ENCODE results near the gene ATRNL1.

Gene ATRNL1

DNA sequence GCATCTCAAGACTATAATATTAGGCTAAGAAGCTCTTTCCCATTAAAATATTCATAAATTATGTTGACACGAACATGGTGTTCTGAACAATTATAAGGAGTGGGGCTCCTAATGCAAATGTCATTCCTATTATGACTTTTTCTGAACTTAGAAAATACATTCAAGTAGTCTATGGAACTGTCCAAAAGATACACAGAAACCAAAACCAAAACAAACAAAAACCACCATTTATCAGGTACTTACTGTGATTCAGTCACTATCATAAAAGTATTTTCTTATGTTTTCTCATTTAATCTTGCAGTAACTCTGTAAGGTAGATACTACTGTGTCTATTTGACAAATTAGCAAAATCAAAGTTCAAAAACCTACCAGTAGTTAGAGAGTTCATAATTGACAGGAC lies 773.0 kb downstream of the ATRNL1 start:
- H2AFZ ChIP-seq (ENCODE audit: low read length), result no peak overlapping the region
- peak; percentile 22 for DNase-seq
- no peak overlapping the region for H3K27ac ChIP-seq (ENCODE audit: low read length)
- no peaks in the 10 kb centered on the region for H3F3A ChIP-seq (ENCODE audit: insufficient read depth, low read length)
- H4K20me1 ChIP-seq (ENCODE audit: insufficient read depth, low read length), result no peaks in the 10 kb centered on the region
- no peak for TF ChIP-seq EZH2phosphoT487 (IDR thresholded peaks at IDR 0.05; ENCODE audit: low read length)
- TF ChIP-seq, protein P1, sequence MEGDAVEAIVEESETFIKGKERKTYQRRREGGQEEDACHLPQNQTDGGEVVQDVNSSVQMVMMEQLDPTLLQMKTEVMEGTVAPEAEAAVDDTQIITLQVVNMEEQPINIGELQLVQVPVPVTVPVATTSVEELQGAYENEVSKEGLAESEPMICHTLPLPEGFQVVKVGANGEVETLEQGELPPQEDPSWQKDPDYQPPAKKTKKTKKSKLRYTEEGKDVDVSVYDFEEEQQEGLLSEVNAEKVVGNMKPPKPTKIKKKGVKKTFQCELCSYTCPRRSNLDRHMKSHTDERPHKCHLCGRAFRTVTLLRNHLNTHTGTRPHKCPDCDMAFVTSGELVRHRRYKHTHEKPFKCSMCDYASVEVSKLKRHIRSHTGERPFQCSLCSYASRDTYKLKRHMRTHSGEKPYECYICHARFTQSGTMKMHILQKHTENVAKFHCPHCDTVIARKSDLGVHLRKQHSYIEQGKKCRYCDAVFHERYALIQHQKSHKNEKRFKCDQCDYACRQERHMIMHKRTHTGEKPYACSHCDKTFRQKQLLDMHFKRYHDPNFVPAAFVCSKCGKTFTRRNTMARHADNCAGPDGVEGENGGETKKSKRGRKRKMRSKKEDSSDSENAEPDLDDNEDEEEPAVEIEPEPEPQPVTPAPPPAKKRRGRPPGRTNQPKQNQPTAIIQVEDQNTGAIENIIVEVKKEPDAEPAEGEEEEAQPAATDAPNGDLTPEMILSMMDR (IDR thresholded peaks at IDR 0.05; ENCODE audit: low read length), result no peak
- no peak for TF ChIP-seq EZH2 (optimal IDR thresholded peaks at IDR 0.05; ENCODE audit: low read depth, low read length)
- no peak overlapping the region for H3K4me3 ChIP-seq (ENCODE audit: low read length)
- no peaks in the 10 kb centered on the region for H3K36me3 ChIP-seq (replicated peaks; ENCODE audit: insufficient read depth, low read length)
- H3K4me2 ChIP-seq (ENCODE audit: low read depth, low read length), result peak overlapping the region; percentile 7; the same call in 1 of the 2 replicates
- no peaks in the 10 kb centered on the region for H3K79me2 ChIP-seq (ENCODE audit: low read length)
- no peak overlapping the region for H3K9ac ChIP-seq (ENCODE audit: low read length)
- H3K4me1 ChIP-seq (ENCODE audit: low read length), result 0 out of 2 replicates have a peak, but pooled peaks cover 3% of the 10 kb centered on the region
- no peaks in the 10 kb centered on the region for H3K9me3 ChIP-seq (replicated peaks; ENCODE audit: insufficient read depth, low read length)
- H3K27me3 ChIP-seq (replicated peaks; ENCODE audit: insufficient read depth, low read length), result no peaks in the 10 kb centered on the region
- H3K9me2 ChIP-seq (replicated peaks; ENCODE audit: insufficient read depth, low read length), result no peaks in the 10 kb centered on the region

DNA sequence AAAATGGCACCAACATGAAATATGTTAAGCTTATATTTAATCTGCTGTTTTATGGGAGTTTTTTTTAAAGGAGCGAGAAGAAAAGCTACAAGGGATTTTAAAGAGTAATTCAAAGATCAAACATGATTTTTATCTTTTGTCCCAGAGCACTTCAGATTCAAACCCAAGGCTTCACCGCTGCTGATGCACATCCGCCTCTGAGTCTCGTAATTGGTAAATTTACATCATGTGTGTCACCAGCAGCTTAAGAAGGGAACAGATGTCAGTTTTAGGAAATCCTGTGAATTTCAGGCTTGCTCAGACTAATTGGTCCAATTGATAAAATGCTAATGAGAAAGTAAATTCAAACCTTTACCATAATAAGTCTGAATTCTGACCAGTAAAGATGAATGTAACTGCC lies 773.5 kb downstream of the ATRNL1 start:
- Histone ChIP-seq H3K9ac (ENCODE audit: low read length) (no peak overlapping the region), H2AFZ (ENCODE audit: low read length) (no peak overlapping the region), H3K4me1 (ENCODE audit: low read length) (0 out of 2 replicates have a peak, but pooled peaks cover 3% of the 10 kb centered on the region), H3K4me2 (ENCODE audit: low read depth, low read length) (peak overlapping the region; percentile 7; the same call in 1 of the 2 replicates), H3K9me3 (replicated peaks; ENCODE audit: insufficient read depth, low read length) (no peaks in the 10 kb centered on the region), H3K79me2 (ENCODE audit: low read length) (no peaks in the 10 kb centered on the region), H3K27me3 (replicated peaks; ENCODE audit: insufficient read depth, low read length) (no peaks in the 10 kb centered on the region), H3F3A (ENCODE audit: insufficient read depth, low read length) (no peaks in the 10 kb centered on the region), H4K20me1 (ENCODE audit: insufficient read depth, low read length) (no peaks in the 10 kb centered on the region), H3K9me2 (replicated peaks; ENCODE audit: insufficient read depth, low read length) (no peaks in the 10 kb centered on the region), H3K4me3 (ENCODE audit: low read length) (no peak overlapping the region), H3K27ac (ENCODE audit: low read length) (no peak overlapping the region), H3K36me3 (replicated peaks; ENCODE audit: insufficient read depth, low read length) (no peaks in the 10 kb centered on the region)
- DNase-seq, result no peak
- TF ChIP-seq EZH2phosphoT487 (IDR thresholded peaks at IDR 0.05; ENCODE audit: low read length), result no peak
- no peak for TF ChIP-seq EZH2 (optimal IDR thresholded peaks at IDR 0.05; ENCODE audit: low read depth, low read length)
- TF ChIP-seq, protein P1 (IDR thresholded peaks at IDR 0.05; ENCODE audit: low read length), result no peak

DNA sequence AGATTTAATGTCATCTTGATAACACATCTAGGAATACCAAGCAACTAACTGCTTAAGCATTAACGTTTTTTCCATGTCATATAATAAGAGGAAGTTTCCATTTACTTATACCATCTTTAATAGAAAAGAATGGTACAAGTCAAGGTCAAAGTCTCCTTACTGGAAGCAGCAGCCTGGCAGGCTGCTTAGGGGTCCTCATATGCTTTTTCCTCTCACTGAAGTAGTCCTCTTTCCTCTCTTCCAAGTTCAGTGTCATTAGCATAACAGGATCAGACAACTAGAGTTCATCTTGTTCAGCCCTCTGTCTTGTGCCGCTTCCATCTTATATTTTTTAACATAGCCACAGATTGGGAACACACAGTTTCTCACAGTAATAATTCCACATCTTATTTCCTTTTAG lies 774.1 kb downstream of the ATRNL1 start:
- H2AFZ ChIP-seq (ENCODE audit: low read length), result no peak overlapping the region
- H3K9me2 ChIP-seq (replicated peaks; ENCODE audit: insufficient read depth, low read length), result no peaks in the 10 kb centered on the region
- DNase-seq, result no peak
- H3K36me3 ChIP-seq (replicated peaks; ENCODE audit: insufficient read depth, low read length), result no peaks in the 10 kb centered on the region
- TF ChIP-seq EZH2phosphoT487 (IDR thresholded peaks at IDR 0.05; ENCODE audit: low read length) (no peak), EZH2 (optimal IDR thresholded peaks at IDR 0.05; ENCODE audit: low read depth, low read length) (no peak)
- TF ChIP-seq, protein P1 (IDR thresholded peaks at IDR 0.05; ENCODE audit: low read length), result no peak
- no peak overlapping the region for H3K27ac ChIP-seq (ENCODE audit: low read length)
- H3K9me3 ChIP-seq (replicated peaks; ENCODE audit: insufficient read depth, low read length), result no peaks in the 10 kb centered on the region
- H3K27me3 ChIP-seq (replicated peaks; ENCODE audit: insufficient read depth, low read length), result no peaks in the 10 kb centered on the region
- H3F3A ChIP-seq (ENCODE audit: insufficient read depth, low read length), result no peaks in the 10 kb centered on the region
- H3K4me1 ChIP-seq (ENCODE audit: low read length), result 0 out of 2 replicates have a peak, but pooled peaks cover 3% of the 10 kb centered on the region
- H3K79me2 ChIP-seq (ENCODE audit: low read length), result no peaks in the 10 kb centered on the region
- H3K9ac ChIP-seq (ENCODE audit: low read length), result no peak overlapping the region
- no peaks in the 10 kb centered on the region for H4K20me1 ChIP-seq (ENCODE audit: insufficient read depth, low read length)
- H3K4me2 ChIP-seq (ENCODE audit: low read depth, low read length), result no peak overlapping the region
- no peak overlapping the region for H3K4me3 ChIP-seq (ENCODE audit: low read length)

All from MM.1S (cell line).